ENCODE results near the gene GALNS. TPM values are rescaled to one million over a fixed set of nuclear protein-coding genes. Genes with fewer than 3 reads are reported as not detected.

GALNS gene
- total and polyA plus RNA-seq, 3 donors from 2014 or later: 55.9 to 94.4 (median 65.3) TPM

- TF ChIP-seq CTCF (IDR thresholded peaks at IDR 0.05) (no peak), POLR2A (IDR thresholded peaks at IDR 0.05) (no peak)
Observed at GRCh38 chr16:88861359-88861758, 4.6 kb upstream of the GALNS start.

GRCh38 chr16:88859381-88860091 is 2.8 kb upstream of the GALNS start:
- Histone ChIP-seq H3K4me3 (no peak overlapping the region), H3K4me1 (peaks cover 23% of the 10 kb centered on the region), H3K27ac (no peak overlapping the region), H3K36me3 (ENCODE audit: low read depth, missing control alignments) (no peaks in the 10 kb centered on the region), H3K27me3 (no peaks in the 10 kb centered on the region), H3K9me3 (no peaks in the 10 kb centered on the region)
- no peak for DNase-seq
- intact Hi-C loops (cut with DNase I; ENCODE audit: low total_unique reads): no loop called here
- 96% methylated on average over 20 of the region's 20 CpGs for WGBS, 2 donors
- TF ChIP-seq CTCF (IDR thresholded peaks at IDR 0.05) (no peak), POLR2A (IDR thresholded peaks at IDR 0.05) (no peak)

More at GRCh38 chr16:88861359-88861758, 4.6 kb upstream of the GALNS start:
- intact Hi-C loops (cut with DNase I; ENCODE audit: low total_unique reads): no loop called here
- Histone ChIP-seq H3K4me3 (no peak overlapping the region), H3K36me3 (ENCODE audit: low read depth, missing control alignments) (no peaks in the 10 kb centered on the region), H3K27ac (no peak overlapping the region), H3K27me3 (no peaks in the 10 kb centered on the region), H3K9me3 (no peaks in the 10 kb centered on the region), H3K4me1 (peaks cover 6% of the 10 kb centered on the region)
- DNase-seq: no peak
- 95 to 100% methylated on average over 6 to 19 of the region's 19 CpGs for WGBS, 2 donors

- Histone ChIP-seq H3K4me3 (peak overlapping the region; percentile 84 to 92), H3K27me3 (no peaks in the 10 kb centered on the region), H3K4me1 (peaks cover 37% of the 10 kb centered on the region), H3K36me3 (ENCODE audit: low read depth, missing control alignments) (no peaks in the 10 kb centered on the region), H3K9me3 (no peaks in the 10 kb centered on the region), H3K27ac (peak overlapping the region; percentile 83 to 88)
- WGBS, 2 donors: 12 to 14% methylated on average over 12 of the region's 12 CpGs
- DNase-seq: peak; percentile 90
- peak; percentile 12 to 66 (median 65) for TF ChIP-seq CTCF (IDR thresholded peaks at IDR 0.05)
- no peak for TF ChIP-seq POLR2A (IDR thresholded peaks at IDR 0.05)
- intact Hi-C loops (cut with DNase I; ENCODE audit: low total_unique reads): no loop called here
Observed at GRCh38 chr16:88857728-88858339, 1.1 kb upstream of the GALNS start.

GRCh38 chr16:88856122-88856827 is 472 bp downstream of the GALNS start:
- Histone ChIP-seq H3K4me3 (peak overlapping the region; percentile 84 to 92), H3K4me1 (peaks cover 37% of the 10 kb centered on the region), H3K27me3 (no peaks in the 10 kb centered on the region), H3K9me3 (no peaks in the 10 kb centered on the region), H3K36me3 (ENCODE audit: low read depth, missing control alignments) (no peaks in the 10 kb centered on the region), H3K27ac (peak overlapping the region; percentile 64 to 69)
- no peak for TF ChIP-seq CTCF (IDR thresholded peaks at IDR 0.05)
- TF ChIP-seq POLR2A (IDR thresholded peaks at IDR 0.05): no peak
- intact Hi-C loops (cut with DNase I; ENCODE audit: low total_unique reads): no loop called here
- no peak for DNase-seq
- WGBS, 2 donors: 10% methylated on average over 23 to 31 of the region's 53 CpGs
